GM23248 (cell line): ENCODE results near the gene STK11IP. TPM values are rescaled to one million over a fixed set of nuclear protein-coding genes. Genes with fewer than 3 reads are reported as not detected.

Experiments
- DNase-seq: peaks from one replicate; pipeline ENCODE4 v3.0.0-alpha.2; 2015
- H2AFZ ChIP-seq: fragments of 200-600 bp; sonication (generic); 2 replicates; pipeline ENCODE4 v1.6.1; 2016; ENCODE audit warnings: antibody characterized with exemption
- H3F3A ChIP-seq: fragments of 200-600 bp; sonication (generic); 2 replicates; pipeline ENCODE4 v1.6.1; 2016; ENCODE audit warnings: mild to moderate bottlenecking, antibody characterized with exemption, mixed run types; ENCODE audit not compliant: insufficient read depth
- H3K27ac ChIP-seq: fragments of 200-600 bp; sonication (generic); 2 replicates; pipeline ENCODE4 v1.5.1; 2016; ENCODE audit warnings: mild to moderate bottlenecking
- H3K27me3 ChIP-seq: fragments of 200-600 bp; sonication (generic); replicated peaks from 2 replicates; pipeline ENCODE4 v1.6.1; 2016; ENCODE audit warnings: mild to moderate bottlenecking; ENCODE audit not compliant: insufficient read depth
- H3K36me3 ChIP-seq: fragments of 200-600 bp; sonication (generic); 2 replicates; pipeline ENCODE4 v1.6.1; 2016; ENCODE audit warnings: low read depth, mild to moderate bottlenecking
- H3K4me1 ChIP-seq: fragments of 200-600 bp; sonication (generic); 2 replicates; pipeline ENCODE4 v1.6.1; 2016; ENCODE audit warnings: mild to moderate bottlenecking; ENCODE audit not compliant: insufficient read depth
- H3K4me2 ChIP-seq: fragments of 200-600 bp; sonication (generic); one replicate; pipeline ENCODE4 v1.6.1; 2016; ENCODE audit warnings: mild to moderate bottlenecking; ENCODE audit not compliant: unreplicated experiment
- H3K4me3 ChIP-seq: fragments of 200-600 bp; sonication (generic); 2 replicates; pipeline ENCODE4 v1.5.1; 2016; ENCODE audit warnings: mild to moderate bottlenecking
- H3K79me2 ChIP-seq: fragments of 200-600 bp; sonication (generic); 2 replicates; pipeline ENCODE4 v1.6.1; 2016; ENCODE audit warnings: mild to moderate bottlenecking; ENCODE audit not compliant: insufficient read depth
- H3K9ac ChIP-seq: fragments of 200-600 bp; sonication (generic); 2 replicates; pipeline ENCODE4 v1.6.1; 2016; ENCODE audit warnings: mild to moderate bottlenecking
- H3K9me2 ChIP-seq: fragments of 200-600 bp; sonication (generic); 2 replicates; pipeline ENCODE4 v1.6.1; 2016; ENCODE audit warnings: mixed run types, mild to moderate bottlenecking, moderate library complexity; ENCODE audit not compliant: insufficient read depth
- H3K9me3 ChIP-seq: fragments of 200-600 bp; sonication (generic); one replicate; pipeline ENCODE4 v1.6.1; 2017; ENCODE audit warnings: low read depth
- H4K20me1 ChIP-seq: fragments of 200-600 bp; sonication (generic); 2 replicates; pipeline ENCODE4 v1.6.0; 2016; ENCODE audit not compliant: insufficient read depth
- EZH2 ChIP-seq: fragments of 200-600 bp; sonication (generic); IDR thresholded peaks from 2 replicates; pipeline ENCODE4 v1.6.1; 2018; ENCODE audit warnings: antibody characterized with exemption, mild to moderate bottlenecking; ENCODE audit not compliant: insufficient read depth, poor library complexity, severe bottlenecking
- EZH2phosphoT487 ChIP-seq: fragments of 200-600 bp; sonication (generic); IDR thresholded peaks from 2 replicates; pipeline ENCODE4 v1.6.1; 2018; ENCODE audit warnings: antibody characterized with exemption, moderate library complexity, mild to moderate bottlenecking, low read depth; ENCODE audit not compliant: insufficient read depth
- WGBS, 2 experiments: methylation state at CpG; one replicate each; pipeline ENCODE4 v1.1.6; 2015 to 2017; ENCODE audit warnings: low lambda C conversion rate in 2 of 2, low coverage in 1 of 2; ENCODE audit errors: missing lambda C conversion rate in 2 of 2; 5-methylcytosine and 5-hydroxymethylcytosine counted together
- in situ Hi-C: fragments of 300-500 bp; cut with MboI; formaldehyde crosslinking; loops from 2 replicates; pipeline ENCODE4 v1.15.0; 2020
- polyA plus RNA-seq: library from polyadenylated mRNA; unstranded; fragments of >200 nt; fragmentation: Nextera tagmentation; extraction: Ambion mirVana; gene quantifications from 2 replicates; pipeline ENCODE4 v1.2.1, GENCODE V29; 2016
- total RNA-seq: library from RNA; depleted of rRNA; stranded (reverse); fragments of >200 nt; shearing (Covaris generic); gene quantifications from 2 replicates; pipeline ENCODE4 v1.2.3, GENCODE V29; 2014

STK11IP gene
- total and polyA plus RNA-seq, 2 experiments from 2014 or later: 7.3 to 10.5 TPM

DNA sequence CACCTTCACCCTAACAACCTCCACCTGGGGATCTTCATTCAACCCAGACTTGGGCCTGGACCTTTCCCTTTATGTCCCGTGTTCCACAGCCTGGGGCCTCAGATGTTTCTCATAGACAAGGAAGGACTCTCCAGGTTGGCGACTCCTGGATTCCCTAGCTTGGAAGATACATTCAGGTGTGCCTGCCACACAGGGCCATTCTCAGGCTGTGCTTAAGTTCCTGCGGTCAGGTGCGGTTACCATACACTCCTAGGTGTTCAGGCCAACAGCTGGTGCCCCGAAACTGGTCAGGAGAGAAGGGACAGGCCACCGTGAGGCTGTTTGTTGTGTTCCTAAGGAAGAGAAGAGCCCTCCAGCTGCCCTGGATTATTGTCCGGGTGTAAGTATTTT, 45.4 kb downstream of the STK11IP start:
- Histone ChIP-seq H3K4me1 (peaks cover 17% of the 10 kb centered on the region), H3K9ac (no peak overlapping the region), H4K20me1 (no peaks in the 10 kb centered on the region), H3K36me3 (no peaks in the 10 kb centered on the region), H3K27ac (no peak overlapping the region), H3K79me2 (no peaks in the 10 kb centered on the region), H3K9me3 (no peaks in the 10 kb centered on the region), H3K4me2 (no peak overlapping the region), H3K4me3 (no peak overlapping the region), H3F3A (no peaks in the 10 kb centered on the region; the same call in none of the 2 replicates), H2AFZ (no peak overlapping the region), H3K9me2 (no peaks in the 10 kb centered on the region), H3K27me3 (no peaks in the 10 kb centered on the region)
- WGBS, 2 experiments: 68% methylated on average over 7 of the region's 7 CpGs
- TF ChIP-seq EZH2 (no peak), EZH2phosphoT487 (no peak)
- DNase-seq: no peak
- in situ Hi-C loops: no loop called here

- H3K36me3 ChIP-seq: no peaks in the 10 kb centered on the region
- no peak overlapping the region for H3K27ac ChIP-seq
- no peak for DNase-seq
- TF ChIP-seq EZH2: no peak
- no peak for TF ChIP-seq EZH2phosphoT487
- no peak overlapping the region for H3K4me3 ChIP-seq
- WGBS, 2 experiments: 94 to 97% methylated on average over 14 of the region's 14 CpGs
- H3K9me3 ChIP-seq: no peaks in the 10 kb centered on the region
- no peak overlapping the region for H3K9ac ChIP-seq
- peaks cover 17% of the 10 kb centered on the region for H3K4me1 ChIP-seq
- no peak overlapping the region for H3K4me2 ChIP-seq
- no peaks in the 10 kb centered on the region; the same call in none of the 2 replicates for H3F3A ChIP-seq
- H3K9me2 ChIP-seq: no peaks in the 10 kb centered on the region
- in situ Hi-C loops: no loop called here
- H3K27me3 ChIP-seq: no peaks in the 10 kb centered on the region
- no peaks in the 10 kb centered on the region for H3K79me2 ChIP-seq
- no peaks in the 10 kb centered on the region for H4K20me1 ChIP-seq
- H2AFZ ChIP-seq: no peak overlapping the region
Measured at GRCh38 chr2:219643788-219644398, 46.2 kb downstream of the STK11IP start.

DNA sequence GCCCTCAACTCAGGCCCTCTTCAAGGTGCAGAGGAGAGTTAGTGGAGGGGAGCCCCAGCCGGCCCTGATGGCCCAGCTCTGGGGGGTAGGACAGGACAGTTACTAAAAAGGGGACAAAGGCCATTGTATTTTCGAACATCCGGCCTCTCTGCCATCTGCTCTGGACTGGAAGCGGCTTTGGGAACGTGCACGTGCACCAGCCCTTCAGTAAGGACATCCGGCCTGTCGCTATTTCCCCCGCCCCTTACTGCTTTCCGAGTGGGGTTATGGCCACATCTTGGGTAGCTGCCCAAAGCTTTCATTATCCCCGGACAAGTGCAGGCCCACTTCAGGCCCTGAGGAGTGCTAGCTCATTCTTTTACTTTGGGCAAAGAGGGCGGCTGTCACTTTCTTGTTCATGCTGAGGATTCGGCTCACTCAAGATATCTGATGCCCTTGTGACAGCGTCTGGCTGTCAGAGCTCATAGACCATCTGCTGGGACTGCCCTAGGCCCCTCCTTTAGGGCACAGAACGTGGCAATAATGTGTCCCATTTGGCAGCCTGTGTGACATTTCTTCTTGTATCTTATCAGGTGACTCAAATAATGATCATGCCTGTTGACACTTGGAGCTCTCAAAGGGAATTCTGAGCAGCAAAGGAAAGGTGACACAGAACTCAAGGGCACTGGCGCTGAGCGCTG, 47.3 kb downstream of the STK11IP start:
- no peaks in the 10 kb centered on the region for H3K9me2 ChIP-seq
- peaks cover 4% of the 10 kb centered on the region; the same call in 1 of the 2 replicates for H3K27me3 ChIP-seq
- no peak for TF ChIP-seq EZH2
- TF ChIP-seq EZH2phosphoT487: no peak
- peaks cover 17% of the 10 kb centered on the region for H3K4me1 ChIP-seq
- peak overlapping the region; percentile 52 for H3K4me2 ChIP-seq
- in situ Hi-C loops: no loop called here
- H3K36me3 ChIP-seq: no peaks in the 10 kb centered on the region
- H2AFZ ChIP-seq: no peak overlapping the region
- H3K79me2 ChIP-seq: no peaks in the 10 kb centered on the region
- no peaks in the 10 kb centered on the region for H4K20me1 ChIP-seq
- 49 to 50% methylated on average over 17 of the region's 17 CpGs for WGBS, 2 experiments
- H3K27ac ChIP-seq: no peak overlapping the region
- H3K9me3 ChIP-seq: no peaks in the 10 kb centered on the region
- H3K9ac ChIP-seq: no peak overlapping the region
- H3F3A ChIP-seq: no peaks in the 10 kb centered on the region; the same call in none of the 2 replicates
- no peak for DNase-seq
- no peak overlapping the region for H3K4me3 ChIP-seq

DNA sequence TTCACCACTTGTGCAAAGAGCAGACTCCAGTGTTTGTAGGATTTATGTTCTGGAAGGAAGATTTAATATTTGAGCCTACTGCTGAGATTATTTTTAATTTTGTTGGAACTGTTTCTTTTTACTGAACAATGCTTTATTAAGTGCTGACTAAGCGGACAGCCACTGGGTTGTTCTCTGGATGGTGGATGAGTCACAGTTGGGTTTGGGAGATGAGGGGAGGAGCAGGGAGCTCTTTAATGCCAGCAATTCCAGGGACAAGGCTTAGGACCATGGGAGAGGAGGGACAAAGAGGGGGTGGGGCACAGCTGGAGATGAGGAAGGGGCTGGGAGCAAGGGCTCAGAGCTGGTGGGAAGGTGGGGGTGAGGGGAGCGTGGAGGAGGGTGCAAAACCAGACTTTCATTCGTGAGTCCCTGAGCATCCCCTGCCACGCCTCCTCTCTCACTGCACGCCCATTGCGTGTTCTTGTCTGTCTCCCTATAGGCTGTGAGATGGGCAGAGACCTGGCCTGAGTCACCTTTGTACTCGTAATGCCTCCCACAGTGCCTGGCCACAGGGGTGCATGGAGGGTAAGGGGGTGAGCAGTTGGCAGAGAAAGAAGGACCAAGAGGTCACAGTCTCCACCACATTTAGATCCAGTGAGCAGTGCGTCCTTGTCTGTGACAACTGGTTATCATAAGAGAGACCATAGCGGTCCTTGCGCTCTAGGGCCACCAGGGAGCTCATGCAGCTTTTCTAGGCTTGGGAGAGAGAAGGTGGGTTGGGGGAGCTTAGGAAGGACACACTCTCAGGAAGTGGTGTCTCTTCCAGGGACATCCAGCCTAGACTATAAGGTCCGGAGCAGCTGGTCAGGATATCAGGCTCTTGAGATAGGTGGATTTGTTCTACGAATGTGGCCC, 48.2 kb downstream of the STK11IP start:
- Histone ChIP-seq H4K20me1 (no peaks in the 10 kb centered on the region), H3K4me1 (peaks cover 17% of the 10 kb centered on the region), H3K4me3 (no peak overlapping the region), H3K9ac (no peak overlapping the region), H3K27ac (no peak overlapping the region), H3K79me2 (no peaks in the 10 kb centered on the region), H2AFZ (no peak overlapping the region), H3K4me2 (peak overlapping the region; percentile 52), H3K9me3 (no peaks in the 10 kb centered on the region), H3F3A (no peaks in the 10 kb centered on the region; the same call in none of the 2 replicates), H3K9me2 (no peaks in the 10 kb centered on the region), H3K27me3 (peaks cover 13% of the 10 kb centered on the region), H3K36me3 (no peaks in the 10 kb centered on the region)
- DNase-seq: peak; percentile 93
- TF ChIP-seq EZH2phosphoT487 (no peak), EZH2 (no peak)
- in situ Hi-C loops: no loop called here
- 59 to 61% methylated on average over 8 to 12 of the region's 12 CpGs for WGBS, 2 experiments
